ENCODE data around the gene PRKAB1.

DNA sequence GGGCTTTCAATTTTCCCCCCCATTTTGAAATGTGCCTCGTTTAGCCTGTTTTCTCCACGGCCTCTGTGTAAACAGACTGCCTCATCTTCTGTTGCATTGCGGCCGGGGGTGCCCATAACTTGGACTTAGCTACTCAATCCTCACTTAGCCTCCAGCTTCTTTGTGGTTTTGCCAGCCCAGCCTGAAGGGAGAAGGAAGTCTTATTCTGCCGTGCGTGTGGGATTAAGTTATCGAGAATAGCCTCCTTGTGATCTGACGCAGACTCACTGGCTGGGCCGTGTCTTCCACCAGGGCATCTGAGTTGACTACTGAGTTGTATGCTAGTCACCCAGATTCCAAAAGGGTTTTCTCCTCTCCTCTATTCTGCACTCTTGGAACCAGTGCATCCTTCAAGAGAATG, 8.1 kb downstream of the PRKAB1 start:
- TF ChIP-seq ZFX (IDR thresholded peaks at IDR 0.05; ENCODE audit: borderline replicate concordance) (no peak), CTCF (IDR thresholded peaks at IDR 0.05) (no peak)

Data from 22Rv1 (cell line).